Measurements from ENCODE around the gene ALAS2.
"Not testable (repeated sequence)": the region's sequence is repeated elsewhere in the genome, so short reads cannot be mapped to it uniquely, and the experiment has no call there.

Gene ALAS2

GRCh38 chrX:55005256-55005655 is 25.5 kb downstream of the ALAS2 start:
- no peak for DNase-seq

- no peak for DNase-seq
Measured at GRCh38 chrX:55004231-55004630, 26.5 kb downstream of the ALAS2 start.

- peak; percentile 37 for DNase-seq
Measured at GRCh38 chrX:54999717-55000598, 30.8 kb downstream of the ALAS2 start, which contains the start of gene APEX2. APEX2 (plus strand) TSS chrX:55000363; CDS start chrX:55000423, 60 bp downstream.

- DNase-seq = no peak
Measured at GRCh38 chrX:54995621-54996020, 35.2 kb downstream of the ALAS2 start.

GRCh38 chrX:54994668-54995351 is 36.0 kb downstream of the ALAS2 start:
- no peak for DNase-seq

- DNase-seq = no peak
Measured at GRCh38 chrX:54994099-54994498, 36.7 kb downstream of the ALAS2 start, which contains the start of gene PFKFB1. PFKFB1 (minus strand) TSS chrX:54994188; CDS start chrX:54994007, 181 bp downstream.

GRCh38 chrX:54992911-54993622 is 37.7 kb downstream of the ALAS2 start:
- DNase-seq = no peak

GRCh38 chrX:54991706-54992105 is 39.1 kb downstream of the ALAS2 start:
- DNase-seq = no peak

GRCh38 chrX:54983306-54983705 is 47.5 kb downstream of the ALAS2 start:
- DNase-seq = not testable (repeated sequence)

- DNase-seq = no peak
Measured at GRCh38 chrX:54980334-54980733, 50.4 kb downstream of the ALAS2 start.

GRCh38 chrX:54979432-54979831 is 51.3 kb downstream of the ALAS2 start:
- no peak for DNase-seq

GRCh38 chrX:54978448-54978847 is 52.3 kb downstream of the ALAS2 start:
- DNase-seq = no peak

GRCh38 chrX:54977387-54977786 is 53.4 kb downstream of the ALAS2 start:
- DNase-seq = no peak

GRCh38 chrX:54964766-54965497 is 65.8 kb downstream of the ALAS2 start:
- DNase-seq = no peak

- DNase-seq = no peak
Measured at GRCh38 chrX:54961750-54962149, 69.0 kb downstream of the ALAS2 start.

All from NCI-H187 treated with DMSO at 0.1 percent for 48 hours (cell line).